Raji (cell line): ENCODE data around the gene IGSF10.

Experiments
- POLR2A ChIP-seq: IDR thresholded peaks from 2 replicates; pipeline ENCODE4 v1.6.1; 2011; ENCODE audit warnings: low read depth, low read length, control low read depth; ENCODE audit not compliant: insufficient read depth

IGSF10 gene

GRCh38 chr3:151460774-151461450 is at the start of gene IGSF10:
Gene IGSF10, minus strand, starts transcription at chr3:151461061. Its CDS starts 2,352 bp downstream, at chr3:151458709.
- no peak for TF ChIP-seq POLR2A

- TF ChIP-seq POLR2A = no peak
These were observed 43.7 kb upstream of the IGSF10 start for GRCh38 chr3:151504606-151505005.

GRCh38 chr3:151503074-151503473 is 42.2 kb upstream of the IGSF10 start:
- TF ChIP-seq POLR2A = no peak

GRCh38 chr3:151501923-151502632 is 41.2 kb upstream of the IGSF10 start:
- no peak for TF ChIP-seq POLR2A

- TF ChIP-seq POLR2A = no peak
These were observed 40.5 kb upstream of the IGSF10 start for GRCh38 chr3:151501171-151501922.

- no peak for TF ChIP-seq POLR2A
These were observed 38.3 kb upstream of the IGSF10 start for GRCh38 chr3:151499168-151499567.

- TF ChIP-seq POLR2A = no peak
These were observed 30.7 kb upstream of the IGSF10 start for GRCh38 chr3:151491525-151491924.

GRCh38 chr3:151483961-151484520 is 23.2 kb upstream of the IGSF10 start:
- no peak for TF ChIP-seq POLR2A

GRCh38 chr3:151483488-151483887 is 22.6 kb upstream of the IGSF10 start:
- no peak for TF ChIP-seq POLR2A

- TF ChIP-seq POLR2A = no peak
These were observed 19.6 kb upstream of the IGSF10 start for GRCh38 chr3:151480492-151480891.

GRCh38 chr3:151479452-151479851 is 18.6 kb upstream of the IGSF10 start:
- TF ChIP-seq POLR2A = no peak

GRCh38 chr3:151478335-151478697 is 17.5 kb upstream of the IGSF10 start:
- TF ChIP-seq POLR2A = no peak

- TF ChIP-seq POLR2A = no peak
These were observed 16.9 kb upstream of the IGSF10 start for GRCh38 chr3:151477591-151478334.

- TF ChIP-seq POLR2A = no peak
These were observed 15.6 kb upstream of the IGSF10 start for GRCh38 chr3:151476344-151477018.
